ENCODE data around the gene GSTO1. TPM values are rescaled to one million over a fixed set of nuclear protein-coding genes. Genes with fewer than 3 reads are reported as not detected.

Gene GSTO1
- polyA plus RNA-seq, 3 donors: 131 to 581 (median 495) TPM

- H3K79me2 ChIP-seq (ENCODE audit: insufficient read depth, low read length): no peaks in the 10 kb centered on the region
- H3K4me2 ChIP-seq (replicated peaks; ENCODE audit: extremely low read depth, low read length, poor library complexity, severe bottlenecking): no peak overlapping the region
- peaks cover 7% of the 10 kb centered on the region in 2 donors for H3K4me1 ChIP-seq (ENCODE audit: control insufficient read depth in 1 of 2, insufficient read depth in 2 of 2, low read length in 2 of 2)
These were observed 21.5 kb downstream of the GSTO1 start for GRCh38 chr10:104276192-104276591.

GRCh38 chr10:104277785-104278184 is 23.1 kb downstream of the GSTO1 start:
- Histone ChIP-seq H3K79me2 (ENCODE audit: insufficient read depth, low read length) (no peaks in the 10 kb centered on the region), H3K36me3 (replicated peaks in 1 of 2; ENCODE audit: control insufficient read depth in 1 of 2, insufficient read depth in 2 of 2, low read length in 2 of 2) (no peaks in the 10 kb centered on the region), H3K9me3 (replicated peaks in 1 of 2; ENCODE audit: control insufficient read depth in 1 of 2, insufficient read depth in 1 of 2, low read length in 2 of 2) (no peaks in the 10 kb centered on the region), H3K27me3 (ENCODE audit: control insufficient read depth in 2 of 2, insufficient read depth in 2 of 2, low read length in 2 of 2) (peaks cover 0 to 13% of the 10 kb centered on the region in 2 donors), H2AFZ (ENCODE audit: insufficient read depth, low read depth, low read length, poor library complexity, severe bottlenecking) (no peak overlapping the region), H3K4me1 (ENCODE audit: control insufficient read depth in 1 of 2, insufficient read depth in 2 of 2, low read length in 2 of 2) (peaks cover 7% of the 10 kb centered on the region in 2 donors), H3K27ac (ENCODE audit: low read depth in 1 of 2, low read length in 2 of 2) (no peak overlapping the region), H3K4me2 (replicated peaks; ENCODE audit: extremely low read depth, low read length, poor library complexity, severe bottlenecking) (no peak overlapping the region), H3K4me3 (replicated peaks in 1 of 3; ENCODE audit: low read depth in 2 of 3, low read length in 3 of 3) (no peak overlapping the region), H4K20me1 (ENCODE audit: insufficient read depth, low read length) (no peaks in the 10 kb centered on the region), H3K9ac (ENCODE audit: insufficient read depth, low read length, poor library complexity, severe bottlenecking) (no peak overlapping the region)
- TF ChIP-seq CTCF (IDR thresholded peaks at IDR 0.05): no peak
- Mint-ChIP-seq H3K27ac (no peak overlapping the region), H3K4me3 (no peak overlapping the region), H3K36me3 (no peaks in the 10 kb centered on the region), H3K27me3 (ENCODE audit: low read depth in 3 of 3) (peaks cover 13 to 21% (median 19%) of the 10 kb centered on the region in 3 donors), H3K4me1 (peaks cover 16% of the 10 kb centered on the region), H3K9me3 (no peaks in the 10 kb centered on the region)
- intact Hi-C loops (cut with micrococcal nuclease): no loop called here
- DNase-seq: no peak
- no CpG with 5 or more reads among the region's 2 CpGs for WGBS (ENCODE audit: insufficient coverage)

More at GRCh38 chr10:104276192-104276591, 21.5 kb downstream of the GSTO1 start:
- Histone ChIP-seq H2AFZ (ENCODE audit: insufficient read depth, low read depth, low read length, poor library complexity, severe bottlenecking) (no peak overlapping the region), H3K9me3 (replicated peaks in 1 of 2; ENCODE audit: control insufficient read depth in 1 of 2, insufficient read depth in 1 of 2, low read length in 2 of 2) (no peaks in the 10 kb centered on the region), H4K20me1 (ENCODE audit: insufficient read depth, low read length) (no peaks in the 10 kb centered on the region), H3K36me3 (replicated peaks in 1 of 2; ENCODE audit: control insufficient read depth in 1 of 2, insufficient read depth in 2 of 2, low read length in 2 of 2) (no peaks in the 10 kb centered on the region), H3K9ac (ENCODE audit: insufficient read depth, low read length, poor library complexity, severe bottlenecking) (no peak overlapping the region), H3K27ac (ENCODE audit: low read depth in 1 of 2, low read length in 2 of 2) (no peak overlapping the region), H3K4me3 (replicated peaks in 1 of 3; ENCODE audit: low read depth in 2 of 3, low read length in 3 of 3) (no peak overlapping the region), H3K27me3 (ENCODE audit: control insufficient read depth in 2 of 2, insufficient read depth in 2 of 2, low read length in 2 of 2) (peaks cover 0 to 13% of the 10 kb centered on the region in 2 donors)
- WGBS (ENCODE audit: insufficient coverage): 100% methylated on average over 1 of the region's 1 CpG
- Mint-ChIP-seq H3K4me1 (peaks cover 16% of the 10 kb centered on the region), H3K9me3 (no peaks in the 10 kb centered on the region), H3K36me3 (no peaks in the 10 kb centered on the region), H3K27me3 (ENCODE audit: low read depth in 3 of 3) (peaks cover 13 to 21% (median 17%) of the 10 kb centered on the region in 3 donors), H3K27ac (no peak overlapping the region), H3K4me3 (no peak overlapping the region)
- intact Hi-C loops (cut with micrococcal nuclease): no loop called here
- no peak for DNase-seq
- TF ChIP-seq CTCF (IDR thresholded peaks at IDR 0.05): no peak
